ENCODE measurements around the gene RREB1. TPM values are rescaled to one million over a fixed set of nuclear protein-coding genes. Genes with fewer than 3 reads are reported as not detected.
A peak's percentile ranks its signal among the peaks of the same experiment; 100 is the strongest.

RREB1 gene
- total and polyA plus RNA-seq, 5 experiments from 2014 or later, result 2.5 to 53.0 (median 5.8) TPM

DNA sequence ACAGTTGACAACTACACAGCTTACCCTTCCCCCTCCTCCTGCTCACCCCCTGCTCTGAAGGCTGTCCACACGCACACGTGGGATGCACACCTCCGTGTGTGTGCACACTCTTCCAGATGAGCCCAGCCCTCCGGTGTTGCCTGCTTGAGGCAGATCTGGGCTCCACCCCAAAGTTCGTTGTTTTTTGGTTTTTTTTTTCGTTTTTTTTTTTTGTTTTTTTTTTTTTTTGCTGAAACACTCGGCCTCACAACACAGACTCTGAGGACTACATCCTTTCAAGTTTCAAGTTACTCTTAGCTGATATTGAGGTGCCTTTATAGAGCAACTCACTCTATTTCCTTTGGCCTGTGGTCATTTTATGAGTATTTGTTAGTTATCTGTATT is 88.2 kb downstream of the RREB1 start:
- ATAC-seq (peak; percentile 91), DNase-seq (peak in 5 of 10 donors; percentile 9 to 37 (median 32))
- Mint-ChIP-seq H3K27ac (peak overlapping the region; percentile 45 to 95 (median 80)), H3K36me3 (peaks cover 0 to 49% (median 3%) of the 10 kb centered on the region in 3 donors), H3K27me3 (no peaks in the 10 kb centered on the region), H3K4me3 (peak overlapping the region in 9 of 10 donors; percentile 38 to 86 (median 68)), H3K4me1 (peaks cover 18 to 50% (median 31%) of the 10 kb centered on the region in 4 donors), H3K9me3 (no peaks in the 10 kb centered on the region)
- POLR2A ChIA-PET, result interaction anchor here (0.7 to 1.9 kb wide), 5 partner anchors 9 to 87 kb away, joined by 3 to 11 read pairs (median 6); partner anchors contain the start of gene RREB1

DNA sequence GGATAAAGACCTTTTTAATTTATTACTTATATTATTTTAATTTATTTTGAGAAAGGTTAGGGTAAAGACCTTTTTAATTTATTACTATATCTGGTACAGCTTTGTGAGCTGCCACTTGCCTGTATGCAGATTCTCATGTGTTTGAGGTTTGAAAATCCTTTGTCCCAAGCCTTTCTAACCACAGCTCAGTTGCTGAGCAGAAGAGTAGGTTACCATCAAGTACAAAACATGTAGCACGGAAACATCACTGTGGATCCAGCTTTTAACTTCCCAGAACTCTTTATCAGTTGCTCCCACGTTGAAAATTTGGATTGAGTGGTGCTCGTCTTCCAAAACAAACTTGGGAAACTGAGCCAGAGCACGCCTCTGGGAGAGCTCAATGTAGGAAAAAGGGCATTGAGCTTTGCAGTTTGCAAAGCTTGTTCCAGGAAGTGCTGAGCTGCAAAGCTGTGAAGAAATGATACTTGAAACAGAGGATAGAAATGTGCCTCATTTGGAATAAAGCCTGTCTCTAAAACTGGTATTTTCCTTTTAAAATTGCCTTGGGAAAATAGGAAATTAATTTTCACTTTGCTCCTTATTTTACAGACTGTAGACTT is 89.0 kb downstream of the RREB1 start:
- Mint-ChIP-seq H3K27ac (peak overlapping the region in 3 of 10 donors; percentile 44 to 83 (median 52)), H3K36me3 (peaks cover 0 to 48% (median 7%) of the 10 kb centered on the region in 3 donors), H3K4me3 (no peak overlapping the region), H3K9me3 (no peaks in the 10 kb centered on the region), H3K27me3 (no peaks in the 10 kb centered on the region), H3K4me1 (peaks cover 18 to 54% (median 35%) of the 10 kb centered on the region in 4 donors)
- DNase-seq (no peak), ATAC-seq (no peak)
- POLR2A ChIA-PET, result interaction anchor here (0.5 to 1.9 kb wide), 6 partner anchors 8 to 88 kb away, joined by 3 to 11 read pairs (median 5); partner anchors contain the start of gene RREB1

DNA sequence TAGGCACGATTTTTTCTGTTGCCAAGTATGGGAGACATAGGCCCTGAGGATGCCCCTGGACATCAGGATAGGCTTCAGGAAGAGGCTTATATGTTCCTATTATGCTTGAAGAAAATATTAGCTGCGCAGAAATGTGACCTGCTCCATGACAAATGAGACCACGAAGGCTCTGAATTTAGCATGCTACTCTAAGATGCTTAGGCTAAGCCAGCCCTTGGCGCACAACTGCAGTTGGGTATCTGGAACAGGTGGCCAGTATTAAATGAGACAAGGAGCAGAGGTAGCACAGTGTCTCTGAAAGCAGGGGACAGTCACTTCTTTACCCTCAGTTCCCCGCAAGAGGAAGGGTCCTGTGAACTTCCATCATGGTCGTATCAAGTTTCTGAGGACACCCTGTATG is 90.0 kb downstream of the RREB1 start:
- POLR2A ChIA-PET, result interaction anchor here (0.8 to 1.7 kb wide), 2 partner anchors 81 to 83 kb away, joined by 3 read pairs; no protein-coding TSS in a partner anchor
- no peak for DNase-seq
- H3K4me1 Mint-ChIP-seq, result peaks cover 19 to 64% (median 42%) of the 10 kb centered on the region in 4 donors
- H3K27me3 Mint-ChIP-seq, result no peaks in the 10 kb centered on the region
- H3K4me3 Mint-ChIP-seq, result peak overlapping the region in 1 of 10 donors; percentile 45
- peak overlapping the region in 3 of 10 donors; percentile 48 to 83 (median 72) for H3K27ac Mint-ChIP-seq
- H3K9me3 Mint-ChIP-seq, result no peaks in the 10 kb centered on the region
- H3K36me3 Mint-ChIP-seq, result peaks cover 0 to 45% (median 12%) of the 10 kb centered on the region in 3 donors
- no peak for ATAC-seq

DNA sequence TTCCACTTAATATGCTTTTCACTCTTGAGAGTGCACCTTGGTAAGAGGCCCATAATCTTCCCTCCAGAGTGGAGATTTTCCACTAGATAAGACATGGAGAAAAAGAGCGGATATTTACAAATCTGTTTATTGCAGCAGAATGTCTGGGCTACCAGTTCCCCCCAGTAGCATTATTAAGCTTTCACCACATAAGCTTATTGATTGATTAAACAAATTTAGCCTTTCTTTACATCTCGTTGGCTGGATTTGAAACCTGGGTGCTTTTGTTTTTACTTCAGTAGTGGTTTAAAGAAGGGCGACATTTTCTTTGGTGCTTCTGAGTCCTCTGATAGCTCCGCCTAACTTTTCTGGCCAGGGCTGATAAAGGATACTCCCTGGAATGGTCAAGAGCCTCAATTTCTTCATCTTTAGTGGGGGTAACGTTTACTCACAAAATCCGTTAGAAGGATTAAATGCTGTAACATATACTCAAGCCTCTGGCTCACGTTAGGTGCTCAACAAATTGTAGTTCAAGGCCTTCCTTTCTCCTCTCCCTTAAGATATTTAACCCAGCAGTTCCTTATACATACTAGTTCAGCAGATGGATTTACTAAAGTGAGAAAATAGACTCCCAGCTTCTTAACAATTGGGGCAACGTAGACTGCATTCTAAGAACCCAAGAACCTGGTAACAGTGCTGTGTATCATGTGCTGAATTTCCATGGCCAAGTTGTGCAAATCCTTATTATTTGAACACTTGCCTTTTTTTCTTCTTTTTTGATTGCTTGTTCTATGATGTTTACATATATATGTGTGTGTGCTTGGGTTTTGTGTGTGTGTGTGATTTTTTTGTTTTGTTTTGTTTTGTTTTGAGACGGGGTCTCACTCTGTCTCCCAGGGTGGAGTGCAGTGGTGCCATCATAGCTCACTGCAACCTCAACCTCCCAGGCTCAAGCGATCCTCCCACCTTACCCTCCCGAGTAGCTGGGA is 91.4 kb downstream of the RREB1 start:
- Mint-ChIP-seq H3K9me3 (no peaks in the 10 kb centered on the region), H3K27me3 (no peaks in the 10 kb centered on the region), H3K4me1 (peaks cover 22 to 65% (median 40%) of the 10 kb centered on the region in 4 donors), H3K4me3 (no peak overlapping the region), H3K27ac (peak overlapping the region in 2 of 10 donors; percentile 12 to 58), H3K36me3 (peaks cover 0 to 41% (median 12%) of the 10 kb centered on the region in 3 donors)
- DNase-seq, result no peak
- POLR2A ChIA-PET, result interaction anchor here (0.6 kb wide), 2 partner anchors 151 to 393 kb away, joined by 3 to 5 read pairs; no protein-coding TSS in a partner anchor
- ATAC-seq, result no peak

DNA sequence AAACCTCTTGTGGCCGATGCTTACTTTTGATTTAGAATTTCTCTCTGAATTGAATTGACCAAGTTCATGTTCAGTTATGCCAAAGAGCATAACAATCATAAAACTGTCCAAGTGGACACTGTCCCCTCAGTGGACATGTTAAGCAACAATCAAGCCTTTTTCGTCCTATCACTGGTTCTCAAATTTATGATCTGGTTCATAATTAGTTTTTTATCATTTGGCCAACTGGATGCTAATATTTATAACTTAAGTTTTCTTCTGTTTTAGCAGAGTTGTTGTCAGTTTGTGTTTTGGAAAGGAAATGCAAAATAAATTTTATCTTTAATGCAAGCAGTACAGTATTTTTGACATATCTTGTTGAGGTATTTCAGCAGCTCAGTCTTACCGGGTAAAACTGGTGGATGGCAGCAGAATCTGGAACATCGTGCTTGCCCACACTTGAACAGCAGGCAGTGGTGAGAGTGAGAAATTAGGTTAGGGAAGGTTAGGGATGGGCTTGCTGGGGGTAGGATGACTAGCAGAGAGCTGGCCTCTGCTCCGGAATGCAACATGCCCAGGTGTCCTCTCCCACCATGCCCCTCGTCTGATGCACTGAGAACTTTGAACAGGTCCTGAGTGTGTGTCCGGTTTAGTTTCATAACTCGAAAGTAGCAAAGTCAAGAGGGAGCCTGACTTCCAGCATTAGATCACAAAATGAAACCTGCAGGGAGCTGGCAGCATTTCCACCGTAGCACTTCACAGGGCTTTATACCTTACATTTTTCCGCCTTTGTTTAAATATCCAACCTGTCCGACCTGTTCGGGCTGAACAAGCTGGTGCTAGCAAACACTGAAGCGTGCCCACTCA is 93.1 kb downstream of the RREB1 start:
- H3K4me1 Mint-ChIP-seq, result peaks cover 21 to 59% (median 28%) of the 10 kb centered on the region in 4 donors
- POLR2A ChIA-PET, result interaction anchor here (0.6 kb wide), 1 partner anchor 18 kb away, joined by 3 read pairs; no protein-coding TSS in a partner anchor
- DNase-seq, result no peak
- peak overlapping the region in 4 of 10 donors; percentile 3 to 26 (median 20) for H3K27ac Mint-ChIP-seq
- ATAC-seq, result no peak
- H3K4me3 Mint-ChIP-seq, result no peak overlapping the region
- H3K9me3 Mint-ChIP-seq, result no peaks in the 10 kb centered on the region
- peaks cover 0 to 46% (median 12%) of the 10 kb centered on the region in 3 donors for H3K36me3 Mint-ChIP-seq
- no peaks in the 10 kb centered on the region for H3K27me3 Mint-ChIP-seq

DNA sequence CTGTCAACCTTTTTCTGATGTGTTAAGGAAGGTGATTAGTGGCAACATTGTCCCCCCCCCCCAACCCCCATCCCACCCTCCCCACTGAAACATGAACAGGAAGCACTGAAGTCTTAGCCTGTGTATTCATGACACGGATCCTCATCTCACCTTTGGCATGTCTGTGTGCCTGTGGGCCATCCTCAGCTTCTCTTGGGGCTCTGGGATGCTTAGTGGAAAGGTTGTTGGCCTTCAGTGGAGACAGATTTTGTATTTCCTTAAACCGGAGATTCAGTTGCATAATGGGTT is 93.6 kb downstream of the RREB1 start:
- DNase-seq (no peak), ATAC-seq (no peak)
- Mint-ChIP-seq H3K4me1 (peaks cover 17 to 54% (median 23%) of the 10 kb centered on the region in 4 donors), H3K27me3 (no peaks in the 10 kb centered on the region), H3K27ac (peak overlapping the region in 2 of 10 donors; percentile 15 to 62), H3K4me3 (no peak overlapping the region), H3K36me3 (peaks cover 0 to 51% (median 12%) of the 10 kb centered on the region in 3 donors), H3K9me3 (no peaks in the 10 kb centered on the region)
- POLR2A ChIA-PET, result no interaction called here

DNA sequence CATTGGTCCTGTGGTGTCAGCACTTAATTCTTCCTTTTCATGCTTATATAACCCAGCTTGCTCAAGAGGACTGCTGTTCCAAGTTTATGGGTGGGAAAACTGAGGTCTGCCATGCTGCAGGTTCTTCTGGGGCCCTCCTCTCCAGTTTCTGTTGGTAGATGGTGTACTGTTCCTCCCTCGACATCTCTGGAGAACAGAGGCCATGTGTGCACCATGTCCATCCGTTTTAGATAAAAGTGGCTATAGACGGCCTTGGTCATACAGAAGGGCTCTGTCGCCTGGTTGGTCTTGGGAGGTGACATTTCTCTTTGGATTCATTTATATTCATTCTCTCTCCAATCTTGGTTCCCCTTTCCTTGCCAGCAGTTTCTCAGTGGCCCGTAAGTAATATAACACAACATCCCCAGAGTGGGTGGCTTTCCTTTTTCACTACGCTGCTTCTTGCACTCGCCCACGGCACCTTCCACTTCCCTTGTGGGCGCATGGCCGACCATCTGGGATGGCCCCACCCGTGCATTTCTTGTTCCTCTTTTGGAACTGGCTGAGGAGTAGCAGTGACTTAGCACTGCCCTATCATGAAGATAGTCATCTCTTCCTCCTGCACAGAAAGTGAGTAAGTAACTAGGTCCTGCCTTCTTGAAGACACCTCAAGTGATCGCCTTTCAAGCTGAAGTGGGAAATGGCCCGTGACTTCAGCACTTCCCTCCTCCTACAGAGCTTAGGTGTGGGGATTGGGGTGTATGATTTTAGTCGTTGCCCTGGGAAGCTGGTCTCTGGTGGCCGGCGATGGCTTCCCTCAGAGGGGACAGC is 94.2 kb downstream of the RREB1 start:
- DNase-seq (peak in 1 of 10 donors; percentile 38), ATAC-seq (peak in 1 of 2 donors; percentile 52)
- Mint-ChIP-seq H3K27ac (peak overlapping the region in 6 of 10 donors; percentile 5 to 67 (median 30)), H3K36me3 (peaks cover 0 to 56% (median 10%) of the 10 kb centered on the region in 3 donors), H3K9me3 (no peaks in the 10 kb centered on the region), H3K4me3 (peak overlapping the region in 2 of 10 donors; percentile 6 to 66), H3K27me3 (no peaks in the 10 kb centered on the region), H3K4me1 (peaks cover 15 to 53% (median 22%) of the 10 kb centered on the region in 4 donors)
- POLR2A ChIA-PET, result no interaction called here

DNA sequence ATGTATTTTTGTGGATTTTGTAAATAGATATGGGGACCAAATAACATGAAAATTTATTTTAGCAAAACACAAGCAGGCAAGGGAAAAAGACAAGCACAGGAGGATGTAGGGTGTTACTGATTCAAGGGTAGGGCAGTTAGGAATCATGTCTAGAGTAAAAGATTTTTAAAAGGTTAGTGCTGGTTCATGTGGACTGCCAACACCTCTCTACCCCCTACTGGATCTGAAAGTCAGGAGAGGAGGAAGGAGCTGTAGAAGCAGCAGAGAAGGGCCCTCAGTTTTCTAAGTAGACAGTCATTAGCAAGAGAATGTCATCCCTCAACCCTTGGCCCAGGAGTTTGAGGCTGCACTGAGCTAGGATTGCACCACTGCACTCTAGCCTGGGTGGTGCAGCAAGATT is 95.2 kb downstream of the RREB1 start:
- POLR2A ChIA-PET, result no interaction called here
- DNase-seq, result no peak
- ATAC-seq, result no peak
- Mint-ChIP-seq H3K4me1 (peaks cover 8 to 53% (median 18%) of the 10 kb centered on the region in 4 donors), H3K36me3 (peaks cover 0 to 53% (median 9%) of the 10 kb centered on the region in 3 donors), H3K9me3 (no peaks in the 10 kb centered on the region), H3K4me3 (no peak overlapping the region), H3K27me3 (no peaks in the 10 kb centered on the region), H3K27ac (peak overlapping the region in 4 of 10 donors; percentile 15 to 90 (median 66))

DNA sequence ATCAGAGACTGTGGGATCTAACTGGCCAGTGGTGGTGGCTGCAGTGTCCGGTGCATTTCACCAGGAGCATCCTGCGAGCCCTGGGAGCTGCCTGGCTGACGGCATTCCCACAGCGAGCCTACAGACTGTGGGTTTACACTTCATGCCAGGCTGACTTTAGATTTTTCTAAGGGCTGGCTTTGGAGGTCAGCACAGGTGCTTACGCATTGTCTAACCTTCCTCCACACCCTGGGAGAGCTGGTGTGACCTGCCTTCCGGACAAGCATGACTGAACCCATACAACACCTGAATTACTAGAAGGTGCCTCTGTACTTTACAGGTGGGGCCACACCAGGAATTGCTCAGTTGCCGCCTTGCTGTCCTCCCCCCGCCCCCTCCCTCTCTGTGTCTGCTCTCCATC is 96.2 kb downstream of the RREB1 start:
- DNase-seq (no peak), ATAC-seq (no peak)
- H3K4me1 Mint-ChIP-seq, result peaks cover 8 to 50% (median 18%) of the 10 kb centered on the region in 4 donors
- H3K36me3 Mint-ChIP-seq, result peaks cover 0 to 51% (median 9%) of the 10 kb centered on the region in 3 donors
- no peaks in the 10 kb centered on the region for H3K27me3 Mint-ChIP-seq
- H3K27ac Mint-ChIP-seq, result no peak overlapping the region
- H3K9me3 Mint-ChIP-seq, result no peaks in the 10 kb centered on the region
- POLR2A ChIA-PET, result no interaction called here
- H3K4me3 Mint-ChIP-seq, result no peak overlapping the region

DNA sequence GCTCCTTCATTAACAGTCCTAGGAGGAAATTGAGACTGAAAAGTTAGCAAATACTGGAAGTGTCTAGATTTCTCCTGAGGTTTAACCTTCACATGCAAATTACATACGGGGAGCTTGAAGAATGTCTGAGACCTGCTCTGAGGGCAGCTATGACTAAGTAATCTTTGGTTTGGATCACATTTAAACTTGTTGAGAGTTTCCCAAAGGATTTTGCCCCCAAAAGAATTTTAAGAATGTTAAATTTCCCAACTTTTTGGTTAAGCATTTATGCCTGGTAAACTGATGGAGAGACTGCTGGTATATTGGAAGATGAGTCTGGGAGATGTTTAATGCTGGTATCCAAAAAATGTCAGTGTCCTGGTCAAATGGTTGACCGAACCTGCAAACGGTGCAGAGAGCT is 97.0 kb downstream of the RREB1 start:
- H3K27ac Mint-ChIP-seq, result peak overlapping the region in 4 of 10 donors; percentile 6 to 31 (median 10)
- peaks cover 8 to 44% (median 16%) of the 10 kb centered on the region in 4 donors for H3K4me1 Mint-ChIP-seq
- no peak overlapping the region for H3K4me3 Mint-ChIP-seq
- no peak for ATAC-seq
- H3K9me3 Mint-ChIP-seq, result no peaks in the 10 kb centered on the region
- no peak for DNase-seq
- POLR2A ChIA-PET, result interaction anchor here (0.5 to 1.3 kb wide), 2 partner anchors 8 to 170 kb away, joined by 3 to 4 read pairs; no protein-coding TSS in a partner anchor
- H3K27me3 Mint-ChIP-seq, result no peaks in the 10 kb centered on the region
- H3K36me3 Mint-ChIP-seq, result peaks cover 0 to 46% (median 9%) of the 10 kb centered on the region in 3 donors

DNA sequence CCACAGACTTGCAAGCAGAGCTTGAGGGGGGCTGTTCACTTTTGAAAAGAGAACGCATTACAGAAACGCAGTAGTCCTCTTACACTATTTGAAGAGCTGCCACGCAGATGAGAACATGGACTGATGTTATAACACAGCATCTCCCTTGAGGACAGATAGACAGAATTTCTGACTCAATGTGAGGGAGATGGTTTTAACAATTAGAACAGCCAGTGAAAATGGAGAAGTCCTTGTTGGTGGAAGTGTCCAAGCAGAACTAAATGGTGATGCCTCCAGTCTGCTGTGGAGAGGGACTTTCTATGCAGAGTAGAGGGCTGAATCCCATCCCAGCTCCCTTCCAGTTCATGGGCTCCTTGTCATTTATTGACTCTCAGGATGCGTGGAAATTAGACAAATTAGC is 100.0 kb downstream of the RREB1 start:
- DNase-seq, result no peak
- Mint-ChIP-seq H3K4me1 (peaks cover 6 to 26% (median 9%) of the 10 kb centered on the region in 4 donors), H3K9me3 (no peaks in the 10 kb centered on the region), H3K36me3 (peaks cover 0 to 54% (median 15%) of the 10 kb centered on the region in 3 donors), H3K27me3 (no peaks in the 10 kb centered on the region), H3K27ac (peak overlapping the region in 3 of 10 donors; percentile 33 to 80 (median 72)), H3K4me3 (no peak overlapping the region)
- ATAC-seq, result no peak
- POLR2A ChIA-PET, result interaction anchor here (0.5 kb wide), 1 partner anchor 347 kb away, joined by 3 read pairs; no protein-coding TSS in a partner anchor
